ENCODE results near the gene IZUMO3.

The IZUMO3 gene

DNA sequence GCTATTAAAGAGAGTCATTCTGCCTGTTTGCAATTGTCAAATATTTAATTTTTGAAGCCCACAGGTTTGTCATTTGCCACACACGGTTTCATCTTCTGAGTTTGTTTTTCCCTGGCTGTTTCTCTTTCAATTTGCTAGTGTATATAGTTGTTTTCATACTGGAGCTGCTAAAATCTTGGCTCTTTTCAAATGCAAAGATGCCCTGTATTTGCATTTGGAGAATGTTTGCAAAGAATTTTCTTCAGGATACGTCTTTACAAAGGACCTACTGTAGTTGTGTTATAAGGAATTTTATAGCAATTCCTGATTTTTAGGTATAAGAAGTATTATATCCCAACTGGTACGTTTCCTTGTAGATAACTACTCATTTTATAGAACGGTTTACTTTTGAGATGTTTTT lies 48.0 kb downstream of the IZUMO3 start:
- in situ Hi-C loops (cut with MboI; ENCODE audit: low sequenced_read_pairs, unreplicated experiment) = no loop called here
- TF ChIP-seq CTCF (IDR thresholded peaks at IDR 0.05; ENCODE audit: borderline replicate concordance, control extremely low read depth, extremely low read depth, insufficient read depth, missing control alignments) = no peak
- no peak for DNase-seq (ENCODE audit: low spot score)

Data from GM13976 (cell line).